ENCODE data around the gene CDK5. TPM values are rescaled to one million over a fixed set of nuclear protein-coding genes. Genes with fewer than 3 reads are reported as not detected.

Gene CDK5
- total RNA-seq: 10 to 100 TPM; 17.5 to 19.8 TPM

DNA sequence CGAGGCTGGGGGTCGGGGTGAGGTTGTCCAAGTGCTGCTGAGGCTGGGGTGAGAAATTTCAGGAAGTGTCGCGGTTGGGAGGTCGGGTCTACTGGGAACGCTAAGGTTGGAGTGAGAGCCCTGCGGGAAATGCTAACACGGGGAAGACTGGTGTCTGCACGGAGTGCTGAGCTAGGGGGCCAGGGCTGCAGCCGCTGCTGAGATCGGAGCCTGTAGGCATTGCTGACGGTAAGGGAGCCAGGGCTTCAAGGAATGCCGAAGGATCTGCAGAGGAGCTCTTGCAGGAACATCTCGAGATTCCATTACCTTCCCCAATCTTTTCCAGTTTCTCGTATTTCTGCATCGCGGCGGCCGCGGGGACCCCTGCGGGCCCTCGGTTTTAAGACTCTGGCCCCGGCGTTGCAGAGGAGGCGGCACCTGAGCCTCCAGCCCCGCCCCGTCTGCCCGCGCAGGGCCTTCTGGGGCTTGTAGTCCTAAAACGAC lies at the start of gene CDK5:
CDK5 (minus strand) TSS at position 392 of the 483 bp plus-strand sequence; CDS start at position 343, 49 bp downstream.

DNA sequence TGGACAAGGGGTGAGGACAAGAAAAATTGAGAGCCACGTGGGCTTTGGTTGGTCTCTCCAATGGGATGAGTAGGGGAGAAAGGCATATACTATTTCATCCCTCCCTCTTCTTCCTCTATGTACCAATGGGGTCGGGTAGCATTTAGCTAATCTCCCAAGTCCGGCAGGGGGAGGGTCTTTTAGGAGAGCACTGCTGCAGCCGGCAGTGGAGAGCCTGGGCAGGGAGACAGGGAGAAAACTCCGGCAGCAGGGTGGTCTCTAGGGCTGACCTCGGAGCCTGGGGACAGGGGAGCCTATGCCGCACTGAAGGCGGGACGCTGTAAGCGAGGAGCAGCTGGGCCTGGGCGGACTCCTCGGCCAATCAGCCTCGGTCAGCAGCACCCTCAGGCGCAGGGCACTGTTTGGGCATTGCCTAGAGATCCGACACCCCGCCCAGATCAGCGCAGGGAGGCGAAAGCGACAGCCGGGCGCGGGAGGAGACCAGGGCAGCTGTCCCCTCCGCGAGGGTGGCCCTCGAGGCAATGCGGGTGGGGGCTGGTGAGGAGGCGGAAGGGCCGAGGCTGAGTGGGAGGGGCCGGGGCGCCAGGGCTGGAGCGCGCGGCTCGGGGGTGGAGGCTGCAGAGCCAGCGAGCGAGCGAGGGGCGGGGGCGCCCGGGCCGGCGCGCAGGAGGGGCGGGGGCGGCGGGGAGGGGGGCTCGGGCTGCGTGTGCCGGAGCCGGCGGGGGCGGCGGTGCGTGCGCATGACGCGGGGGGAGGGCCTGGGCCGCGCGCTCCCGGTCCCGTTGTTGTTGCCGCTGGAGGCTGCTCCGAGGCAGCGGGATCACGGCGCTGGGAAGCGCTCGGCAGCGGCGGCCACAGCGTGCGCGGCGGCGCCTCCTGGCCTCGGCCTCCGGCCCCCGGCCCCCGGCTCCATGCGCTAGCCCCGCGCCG lies 28.3 kb upstream of the CDK5 start, which contains the start of gene AGAP3:
AGAP3 (plus strand) TSS at position 785 of the 930 bp plus-strand sequence. CDS start 267 bp downstream, outside the sequence.

DNA sequence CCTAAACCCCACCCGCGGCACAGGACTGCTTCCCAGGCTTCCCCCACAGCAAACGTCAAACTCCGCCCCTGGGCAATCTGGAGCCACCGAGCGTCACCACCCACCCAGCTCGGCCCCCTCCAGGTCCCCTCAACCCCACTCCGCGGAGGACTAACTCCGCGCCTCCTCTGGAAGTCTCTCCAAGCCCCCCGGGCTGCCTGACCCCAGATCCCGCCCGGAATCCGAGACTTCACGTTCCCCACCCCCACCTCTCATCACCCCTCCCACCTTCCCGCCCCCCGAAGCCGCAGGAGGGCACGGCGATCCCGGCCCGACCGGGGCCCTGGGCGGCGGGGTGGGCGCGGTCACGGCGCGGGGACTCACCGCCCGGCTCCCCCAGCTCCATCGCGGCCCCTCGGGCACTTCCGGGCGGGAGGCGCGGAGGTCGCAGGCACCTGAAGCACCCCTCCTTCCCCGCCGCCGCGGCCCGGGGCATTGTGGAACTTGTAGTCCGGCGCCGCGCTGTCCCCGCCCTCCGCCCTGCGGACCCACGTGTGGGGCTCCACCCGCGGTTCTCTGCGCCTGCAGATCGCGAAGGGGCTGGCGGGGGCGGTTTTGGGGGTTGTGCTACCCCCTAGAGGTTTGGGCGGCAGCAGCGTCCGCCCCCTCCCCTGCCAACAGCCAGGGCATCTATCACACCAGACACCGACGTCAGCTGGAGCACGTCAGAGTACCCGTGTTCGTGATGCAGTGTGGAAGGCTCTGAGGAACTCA lies 25.6 kb upstream of the CDK5 start, which contains the start of gene TMUB1:
TMUB1 (minus strand) TSS at position 423 of the 753 bp plus-strand sequence. CDS start 930 bp downstream, outside the sequence.

DNA sequence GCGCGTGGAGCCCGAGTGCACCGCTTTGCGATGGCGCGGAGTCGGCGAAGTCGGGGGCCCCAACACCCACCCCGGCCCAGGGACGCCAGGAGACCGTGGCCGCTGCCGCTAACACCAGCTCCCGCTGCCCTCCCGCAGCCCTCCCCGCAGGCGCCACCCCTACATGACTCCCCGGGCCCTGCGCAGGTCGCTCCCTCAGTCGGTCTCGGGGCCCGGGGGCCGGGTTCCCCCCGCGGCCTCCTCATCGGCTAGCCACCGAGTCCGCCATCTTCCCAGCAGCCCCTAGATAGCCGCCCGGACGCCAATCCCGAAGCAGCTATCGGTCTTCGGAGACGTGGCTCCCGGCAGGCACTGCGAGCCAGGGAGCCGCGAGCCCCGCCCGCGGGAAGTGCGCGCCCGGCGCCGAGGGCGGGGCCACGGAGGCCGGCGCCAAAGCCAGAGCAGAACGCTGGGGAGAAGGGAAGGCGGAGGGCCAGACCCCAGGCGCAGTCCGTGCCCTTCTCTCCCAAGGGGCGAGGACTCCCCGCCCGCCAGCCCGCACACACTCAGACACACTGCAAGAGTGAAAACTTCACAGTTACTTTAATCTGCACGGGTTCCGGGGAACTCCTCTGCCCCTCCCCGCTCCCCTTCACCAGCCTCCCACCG lies 22.9 kb upstream of the CDK5 start, which contains the start of gene FASTK:
FASTK (minus strand) TSS at position 288 of the 648 bp plus-strand sequence; CDS start at position 245, 43 bp downstream.

DNA sequence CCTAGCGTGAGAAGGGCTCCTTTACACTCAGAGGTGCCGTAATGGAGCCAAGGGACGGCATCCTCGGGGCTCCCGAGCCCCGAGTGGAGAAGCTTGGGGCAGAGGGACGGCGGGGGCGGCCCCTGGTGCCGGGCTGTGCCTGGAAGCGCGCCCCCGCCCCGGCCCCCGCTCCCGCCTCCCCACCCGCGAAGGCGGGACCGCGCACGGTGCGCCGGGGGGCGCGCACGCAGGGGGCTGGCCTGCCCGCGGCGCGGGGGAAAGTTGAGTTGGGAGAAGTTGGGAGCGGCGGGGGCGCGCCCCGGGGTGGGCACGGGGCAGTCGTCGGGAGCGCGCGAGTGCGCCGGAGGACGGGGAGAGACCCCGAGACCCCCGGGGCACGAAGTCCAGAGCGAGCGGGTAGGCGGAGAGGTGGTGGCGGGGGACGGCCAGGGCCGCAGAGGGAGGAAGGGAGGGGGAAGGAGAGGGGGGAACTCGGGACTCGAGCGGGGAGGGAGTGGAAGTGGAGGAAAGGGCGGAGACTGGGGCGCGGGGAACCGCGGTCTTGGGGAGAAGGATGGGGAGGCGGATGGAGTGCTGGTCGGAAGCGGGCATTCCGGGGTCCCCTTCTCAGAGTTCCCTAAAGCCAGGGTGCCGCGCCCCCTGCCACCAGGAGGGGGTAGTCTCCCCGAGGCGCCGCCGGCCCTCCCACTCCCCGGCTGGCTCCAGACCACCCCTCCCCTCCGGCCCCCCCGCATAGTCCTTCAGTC lies 1.8 kb upstream of the CDK5 start, which contains the start of gene SLC4A2:
SLC4A2 (plus strand) TSS at position 223 of the 746 bp plus-strand sequence. CDS start 2,399 bp downstream, outside the sequence.

DNA sequence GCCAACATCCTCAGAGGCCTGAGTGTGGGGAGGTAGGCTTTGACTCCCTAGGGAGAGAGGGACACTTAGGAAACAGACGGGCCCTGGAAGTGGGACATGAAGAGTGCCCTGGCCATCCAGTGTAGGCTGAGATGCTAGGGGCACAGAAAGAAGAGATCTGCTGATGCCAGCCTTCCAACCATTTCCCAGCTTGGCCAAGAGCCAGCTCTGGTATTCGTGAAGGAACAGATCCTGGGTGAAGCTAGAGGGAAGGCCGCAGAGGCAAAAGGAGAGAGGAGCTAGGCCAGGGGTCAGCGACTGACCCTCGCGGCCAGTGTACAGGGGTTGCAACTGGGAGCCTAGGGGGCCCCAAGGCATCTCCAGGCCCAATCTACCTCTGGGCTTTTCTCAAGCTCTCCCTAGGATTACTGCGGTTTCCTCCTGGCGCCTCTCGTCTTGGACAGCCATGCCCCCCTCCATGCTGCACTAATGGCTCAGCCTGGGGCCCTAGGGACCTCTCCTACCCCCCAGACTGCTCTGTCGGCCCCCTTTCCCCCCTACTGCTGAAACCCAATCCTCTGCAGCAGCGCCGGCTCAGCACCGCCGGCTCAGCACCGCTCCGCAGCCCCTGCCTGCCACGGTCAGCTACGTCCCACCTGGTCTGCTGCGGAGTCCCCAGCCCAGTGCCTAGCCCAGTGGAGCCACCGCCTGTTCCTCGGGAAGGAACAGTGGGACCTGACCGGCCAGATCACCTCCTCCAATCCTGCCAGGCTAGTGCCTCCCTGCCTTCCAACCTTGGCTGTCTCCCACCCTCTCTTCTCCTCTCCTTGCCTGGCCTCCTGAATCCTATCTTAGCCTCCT lies 9.5 kb downstream of the CDK5 start, which contains the start of gene ASIC3:
ASIC3 (plus strand) TSS at position 556 of the 840 bp plus-strand sequence. CDS start 355 bp downstream, outside the sequence.

DNA sequence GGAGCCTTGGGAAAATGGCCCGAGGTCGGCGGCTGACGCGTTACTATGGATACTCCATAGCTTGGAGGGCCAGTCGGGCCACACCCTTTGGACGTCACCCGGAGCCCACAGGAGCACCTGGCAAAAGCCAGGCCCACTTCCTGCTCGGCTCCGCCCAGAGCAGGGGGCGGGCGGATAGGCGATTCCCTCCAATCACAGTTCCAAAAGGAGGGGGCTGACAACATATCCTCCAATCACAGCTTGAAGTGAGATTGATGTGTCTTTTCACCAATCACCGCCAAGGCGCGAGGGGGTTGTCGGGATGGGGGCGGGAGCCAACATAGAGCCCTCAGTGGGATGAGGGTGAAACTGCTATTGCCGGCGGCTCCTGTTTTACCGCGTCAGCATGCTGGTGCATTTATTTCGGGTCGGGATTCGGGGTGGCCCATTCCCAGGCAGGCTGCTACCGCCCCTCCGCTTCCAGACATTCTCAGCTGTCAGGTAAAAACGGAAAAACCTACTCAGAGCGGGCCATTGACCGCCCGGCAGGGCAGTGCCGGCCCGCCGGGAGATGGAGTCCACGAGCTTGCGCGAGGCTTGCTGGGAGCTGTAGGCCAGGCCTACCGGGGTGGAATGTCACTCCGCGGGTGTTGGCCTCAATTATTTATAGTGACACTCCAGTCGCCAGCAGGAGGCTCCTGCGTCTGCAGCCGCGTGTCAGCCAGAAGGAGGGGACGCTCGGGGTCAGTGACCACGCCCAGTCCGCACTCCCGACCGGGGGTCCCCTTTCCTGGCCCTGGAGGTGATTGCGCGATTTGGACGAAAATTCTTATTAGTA lies 29.4 kb downstream of the CDK5 start, which contains the start of gene ABCB8:
ABCB8 (plus strand) TSS at position 320 of the 817 bp plus-strand sequence; CDS start at position 386, 66 bp downstream.

DNA sequence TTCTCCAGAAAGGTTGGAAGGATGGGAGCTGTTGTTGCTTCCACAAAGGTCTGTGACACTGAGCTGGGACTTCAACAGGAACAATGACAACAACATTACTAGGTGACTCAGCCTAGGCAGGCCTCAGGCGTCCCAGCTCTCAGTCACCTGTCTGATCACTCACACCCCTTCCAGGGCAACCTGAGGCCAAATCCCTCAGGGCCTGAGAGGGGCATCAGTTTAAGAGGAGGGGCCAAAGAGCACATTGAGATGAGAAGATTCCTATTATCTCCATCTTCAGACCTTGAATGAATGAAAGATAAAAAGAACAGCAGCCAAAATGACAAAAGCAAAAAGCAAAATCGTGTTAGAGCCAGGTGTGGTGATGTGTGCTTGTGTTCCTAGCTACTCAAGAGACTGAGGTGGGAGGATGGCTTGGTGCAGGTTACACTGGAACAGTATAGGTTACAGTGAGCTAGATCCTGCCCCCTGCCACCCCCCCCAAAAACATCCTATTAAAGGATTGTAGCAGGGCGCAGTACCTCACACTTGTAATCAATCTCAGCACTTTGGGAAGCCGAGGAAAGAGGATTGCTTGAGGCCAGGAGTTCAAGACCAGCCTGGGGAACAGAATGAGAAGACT lies 33.2 kb downstream of the CDK5 start, which contains the start of gene ATG9B:
ATG9B (minus strand) TSS at position 60 of the 622 bp plus-strand sequence. CDS start 71 bp downstream, outside the sequence.

Other genes with a start within 250 kb of the CDK5 start
- gene AOC1, start 205.4 kb downstream of the CDK5 start, total RNA-seq: not detected
- gene KCNH2, start 79.6 kb downstream of the CDK5 start, total RNA-seq: under 1 TPM; 0.73 to 0.75 TPM
- 10 to 100 TPM; 31.9 to 38.1 TPM for gene NOS3, start 66.9 kb downstream of the CDK5 start, total RNA-seq
- gene ATG9B, start 33.4 kb downstream of the CDK5 start, total RNA-seq: 10 to 100 TPM; 14.4 to 15.7 TPM
- gene ABCB8, start 29.4 kb downstream of the CDK5 start, total RNA-seq: 10 to 100 TPM; 56.1 to 57.4 TPM
- gene ASIC3, start 9.4 kb downstream of the CDK5 start, total RNA-seq: 1 to 10 TPM; 3.7 to 5.3 TPM
- 100 to 1,000 TPM; 103 to 106 TPM for gene SLC4A2, start 1.7 kb upstream of the CDK5 start, total RNA-seq
- 10 to 100 TPM; 73.5 to 81.0 TPM for gene FASTK, start 22.9 kb upstream of the CDK5 start, total RNA-seq
- 10 to 100 TPM; 63.6 to 71.8 TPM for gene TMUB1, start 25.6 kb upstream of the CDK5 start, total RNA-seq
- gene AGAP3, start 28.6 kb upstream of the CDK5 start, total RNA-seq: 10 to 100 TPM; 23.4 to 23.9 TPM
- gene GBX1, start 109.8 kb upstream of the CDK5 start, total RNA-seq: not detected
- gene ASB10, start 129.4 kb upstream of the CDK5 start, total RNA-seq: not detected
- gene H2BK1, start 152.6 kb upstream of the CDK5 start, total RNA-seq: under 1 TPM in 1 of 2 experiments, not detected in 1; 0.88 TPM
- gene ABCF2, start 169.3 kb upstream of the CDK5 start, total RNA-seq: 10 to 100 TPM; 25.1 TPM
- gene CHPF2, start 174.6 kb upstream of the CDK5 start, total RNA-seq: 10 to 100 TPM; 41.0 to 43.6 TPM
- gene SMARCD3, start 190.8 kb upstream of the CDK5 start, total RNA-seq: 1 to 10 TPM; 2.3 to 2.4 TPM